NCI-H146 treated with DMSO at 0.1 percent for 48 hours (cell line): ENCODE data around the gene CERK.

Experiments used
- DNase-seq: peaks from one replicate; lab custom pipeline; 2025; ENCODE audit not compliant: unreplicated experiment; lab: John Stamatoyannopoulos, UW

The CERK gene

DNA sequence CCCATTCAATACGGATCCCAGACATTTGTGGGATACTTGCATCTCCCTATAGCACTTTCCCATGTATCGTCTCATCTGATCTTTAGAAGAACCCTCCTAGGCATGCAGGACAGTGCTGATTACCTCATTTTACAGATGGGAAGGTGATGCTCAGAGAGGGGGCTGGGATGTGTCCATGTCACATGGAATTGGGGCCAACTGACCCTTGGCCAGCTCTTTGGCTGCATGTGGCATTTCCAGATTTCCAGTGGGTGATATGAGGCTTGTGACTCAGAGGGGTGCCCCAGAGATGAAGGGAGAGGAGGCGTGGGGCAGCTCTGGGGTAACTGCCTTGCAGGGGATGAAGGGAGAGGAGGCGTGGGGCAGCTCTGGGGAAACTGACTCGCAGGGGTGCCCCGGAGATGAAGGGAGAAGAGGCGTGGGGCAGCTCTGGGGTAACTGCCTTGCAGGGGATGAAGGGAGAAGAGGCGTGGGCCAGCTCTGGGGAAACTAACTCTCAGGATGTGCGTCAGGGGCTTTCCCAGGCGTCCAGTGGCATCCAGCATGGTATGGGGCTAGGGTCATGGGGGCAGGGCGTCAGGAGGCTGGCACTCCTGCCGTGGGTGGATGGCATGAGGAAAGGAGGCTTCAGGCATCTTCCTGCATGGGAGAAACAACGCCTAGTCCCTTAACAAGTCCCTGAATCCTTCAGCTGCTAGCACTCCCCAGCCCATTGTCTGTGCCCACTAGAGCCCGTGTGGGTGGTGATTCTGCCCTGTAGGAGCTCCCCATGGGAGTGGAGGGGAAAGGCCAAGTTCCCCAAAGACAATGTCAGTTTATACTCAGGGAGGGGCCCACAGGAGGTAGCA lies 11.9 kb upstream of the CERK start:
- no peak for DNase-seq

DNA sequence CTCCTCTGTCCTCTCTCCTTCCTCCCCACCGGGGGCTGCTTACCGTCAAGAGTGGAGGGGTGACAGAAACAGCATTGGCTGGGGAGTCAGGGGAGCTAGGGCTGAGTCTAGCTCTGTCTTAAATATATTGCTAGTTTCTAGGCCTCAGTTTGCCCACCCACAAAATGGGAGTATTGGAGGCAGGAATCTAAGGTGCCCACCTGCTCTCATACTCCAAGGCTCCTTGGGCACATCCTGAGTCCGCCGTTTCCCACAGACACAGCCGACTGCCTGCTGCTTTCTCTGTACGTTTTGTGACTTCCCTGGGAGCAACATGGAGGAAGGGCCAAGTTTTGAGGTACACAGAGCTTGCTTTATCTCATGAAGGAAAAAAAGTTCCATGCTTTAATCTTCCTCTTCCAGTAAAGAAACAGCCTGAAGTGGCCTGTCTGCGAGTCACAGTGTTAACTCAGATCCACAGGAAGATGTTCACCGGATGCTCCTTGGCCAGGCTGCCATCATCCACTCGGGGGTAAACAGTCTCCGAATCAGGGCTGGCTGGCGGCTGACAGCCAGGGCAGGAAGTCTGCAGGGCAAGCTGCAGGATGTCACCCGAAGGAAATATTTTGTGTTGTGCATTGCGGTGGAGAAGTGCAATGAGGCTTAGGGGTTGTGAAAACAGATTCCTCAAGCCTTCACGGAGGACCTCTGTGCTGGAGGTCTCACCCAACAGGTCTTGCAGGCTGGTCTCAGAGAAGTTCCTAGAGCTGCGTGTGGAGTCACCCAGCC lies 11.0 kb upstream of the CERK start:
- no peak for DNase-seq

DNA sequence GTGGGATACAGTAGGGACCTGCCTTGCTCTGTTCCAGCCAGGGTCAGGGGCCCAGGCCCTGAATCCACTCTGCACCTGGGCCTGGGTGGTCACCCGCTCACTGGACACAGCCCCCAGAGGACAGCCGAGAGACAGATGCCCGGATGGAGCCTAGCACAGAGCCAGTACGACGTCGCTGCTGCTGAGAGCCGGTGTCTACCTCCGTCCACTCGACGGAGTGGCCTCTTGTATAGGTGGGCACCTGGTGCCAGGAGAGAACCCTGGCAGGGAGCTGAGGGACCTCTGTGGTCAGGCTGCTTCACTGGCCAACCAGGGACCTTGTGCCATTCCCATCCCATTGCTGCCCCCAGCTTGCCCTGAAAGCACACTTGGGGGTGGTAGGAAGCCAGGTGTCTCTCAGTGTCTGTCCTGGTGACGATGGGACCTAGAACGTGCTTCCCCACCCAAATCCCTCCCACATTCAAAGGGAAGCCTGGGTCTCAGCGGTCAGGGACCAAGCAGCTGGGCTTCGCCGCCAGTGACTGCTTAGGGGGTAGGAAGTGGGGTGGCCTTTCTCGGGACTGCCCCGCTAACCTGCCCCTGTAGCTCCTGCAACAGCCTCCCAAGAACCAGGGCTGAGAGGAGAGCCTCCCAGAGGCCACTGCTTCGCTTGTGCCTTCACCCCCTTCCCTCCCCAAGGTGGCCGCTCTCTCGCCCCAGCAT lies 10.3 kb upstream of the CERK start:
- no peak for DNase-seq

DNA sequence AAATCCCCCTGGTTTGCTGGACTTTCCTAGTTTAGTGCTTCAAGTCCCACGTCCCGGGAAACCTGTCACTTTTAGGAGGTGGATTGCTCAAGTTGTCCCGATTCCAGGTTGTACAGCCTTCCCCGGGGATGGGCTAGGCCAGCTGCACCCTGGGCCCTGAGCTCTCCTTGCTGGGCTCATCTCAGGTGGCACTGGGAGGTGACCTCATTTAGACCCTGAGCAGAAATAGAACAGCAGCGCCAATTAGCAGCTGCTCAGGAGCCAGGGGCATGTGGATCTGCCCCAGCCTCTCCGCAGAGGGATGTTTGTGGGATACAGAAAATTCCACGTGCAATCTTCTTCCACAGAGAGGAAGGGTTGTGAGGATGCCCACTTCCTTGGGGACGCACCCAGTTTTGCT lies 9.6 kb upstream of the CERK start:
- DNase-seq, result no peak

DNA sequence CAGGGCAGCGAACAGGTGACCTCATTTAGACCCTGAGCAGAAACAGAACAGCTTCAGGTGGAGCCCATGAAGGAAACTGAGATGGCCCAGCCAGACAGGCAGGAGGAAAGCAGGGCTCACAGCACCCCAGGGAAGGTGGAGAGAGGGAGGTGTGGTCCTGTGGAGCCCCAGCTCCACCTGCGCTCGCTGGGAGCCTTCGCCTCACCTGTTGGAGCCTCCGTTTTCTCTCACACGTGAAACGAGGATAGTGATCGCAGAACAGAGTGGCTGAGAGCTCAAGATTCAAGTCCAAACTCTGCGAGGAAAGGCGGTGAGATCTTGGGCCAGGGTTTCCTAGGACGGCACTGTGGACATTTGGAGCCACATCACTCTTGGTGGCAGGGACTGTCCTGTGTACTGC lies 8.6 kb upstream of the CERK start:
- no peak for DNase-seq

DNA sequence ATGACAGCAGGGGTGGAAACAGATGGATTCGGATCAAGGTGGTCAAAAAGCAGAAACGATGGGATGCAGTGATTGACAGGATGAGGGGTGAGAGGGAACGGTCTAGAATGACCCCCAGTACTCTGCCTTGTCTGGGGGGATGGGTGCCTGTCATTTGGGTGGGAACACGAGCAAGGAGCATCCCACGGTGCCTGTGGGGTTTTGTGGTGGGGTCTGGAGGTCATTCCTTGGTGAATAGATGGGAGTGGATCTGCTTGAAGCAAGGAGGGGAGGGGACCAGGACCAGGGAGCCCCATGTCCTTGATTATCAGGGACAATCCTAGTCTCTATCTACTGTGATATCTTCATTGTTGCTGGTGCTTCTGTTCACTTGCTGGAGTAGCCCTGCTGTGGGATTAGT lies 8.1 kb upstream of the CERK start:
- DNase-seq, result no peak

DNA sequence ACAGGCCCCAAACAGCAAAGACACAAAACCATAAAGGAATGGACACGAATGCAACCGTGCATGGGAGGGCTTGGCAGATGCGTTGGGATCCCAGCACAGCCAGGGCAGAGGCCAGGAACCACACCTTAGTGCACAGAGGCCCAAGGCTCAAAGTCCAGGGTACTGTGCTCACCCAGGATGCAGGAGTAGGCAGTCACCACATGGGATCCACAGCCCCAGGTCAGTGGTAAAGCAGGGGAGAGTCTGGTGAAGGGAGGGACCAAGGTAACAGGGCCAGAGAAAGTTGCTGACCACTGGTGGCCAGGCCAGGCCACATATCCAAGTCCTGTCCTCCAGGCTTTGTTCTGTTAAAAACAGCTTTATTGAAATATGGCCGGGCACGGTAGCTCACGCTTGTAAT lies 6.5 kb upstream of the CERK start:
- DNase-seq, result no peak

DNA sequence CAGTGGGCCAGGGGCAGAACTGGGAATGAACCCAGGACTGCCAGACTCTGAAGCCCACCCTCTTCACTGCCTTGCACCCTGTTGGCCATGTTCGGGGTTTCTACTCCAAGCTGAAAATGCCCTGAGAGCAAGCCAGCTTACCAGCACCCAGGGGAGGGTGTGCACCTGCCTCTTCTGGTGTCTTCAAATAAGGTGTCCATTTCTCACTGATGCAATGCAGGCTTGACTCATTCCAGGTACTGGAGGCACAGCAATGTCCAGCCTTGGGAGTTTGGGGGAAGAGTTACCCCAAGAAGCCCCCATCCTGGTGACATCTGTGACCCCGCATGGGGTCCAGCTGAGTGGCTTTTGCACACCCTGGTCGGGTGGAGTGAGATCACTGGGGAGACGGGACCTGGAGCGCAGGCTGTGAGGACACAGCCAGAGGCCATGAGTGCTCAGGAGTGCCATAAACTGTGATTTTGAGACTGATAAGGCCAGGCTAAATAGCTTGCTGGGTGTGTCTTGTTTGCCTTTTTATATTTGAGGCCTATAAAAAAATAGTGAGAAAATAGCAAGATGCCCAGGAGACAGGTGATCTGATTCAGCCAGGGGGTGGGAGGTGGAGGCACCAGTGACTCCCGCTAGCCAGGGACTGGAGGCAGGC lies 4.6 kb upstream of the CERK start:
- DNase-seq, result peak; percentile 31

DNA sequence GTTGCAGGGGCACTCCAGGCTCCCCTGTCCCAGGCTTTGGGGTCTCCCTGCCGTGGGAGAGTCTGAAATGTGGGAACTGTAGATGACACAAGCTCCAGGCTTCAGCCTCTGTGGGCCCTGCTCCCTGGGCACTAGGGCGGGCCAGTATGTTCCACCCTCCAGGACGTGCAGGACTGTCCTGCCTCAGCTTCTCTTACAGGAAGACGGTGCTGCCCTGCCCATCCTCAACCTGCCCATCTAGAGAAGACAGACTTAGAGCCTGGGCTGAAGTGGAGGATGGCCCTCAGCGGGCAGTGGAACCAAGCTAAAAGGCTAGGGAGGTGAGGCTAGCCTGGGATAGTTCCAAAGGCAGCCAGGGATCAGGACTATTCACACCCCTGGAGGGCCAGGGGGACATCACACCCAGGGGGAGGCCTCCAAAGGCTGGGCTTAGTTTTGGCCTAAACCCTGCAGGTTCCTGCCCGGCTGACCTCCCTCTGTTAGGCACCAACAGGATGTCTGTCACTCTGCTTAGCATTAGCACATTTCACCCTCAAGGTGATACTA lies 4.0 kb upstream of the CERK start:
- DNase-seq, result no peak

DNA sequence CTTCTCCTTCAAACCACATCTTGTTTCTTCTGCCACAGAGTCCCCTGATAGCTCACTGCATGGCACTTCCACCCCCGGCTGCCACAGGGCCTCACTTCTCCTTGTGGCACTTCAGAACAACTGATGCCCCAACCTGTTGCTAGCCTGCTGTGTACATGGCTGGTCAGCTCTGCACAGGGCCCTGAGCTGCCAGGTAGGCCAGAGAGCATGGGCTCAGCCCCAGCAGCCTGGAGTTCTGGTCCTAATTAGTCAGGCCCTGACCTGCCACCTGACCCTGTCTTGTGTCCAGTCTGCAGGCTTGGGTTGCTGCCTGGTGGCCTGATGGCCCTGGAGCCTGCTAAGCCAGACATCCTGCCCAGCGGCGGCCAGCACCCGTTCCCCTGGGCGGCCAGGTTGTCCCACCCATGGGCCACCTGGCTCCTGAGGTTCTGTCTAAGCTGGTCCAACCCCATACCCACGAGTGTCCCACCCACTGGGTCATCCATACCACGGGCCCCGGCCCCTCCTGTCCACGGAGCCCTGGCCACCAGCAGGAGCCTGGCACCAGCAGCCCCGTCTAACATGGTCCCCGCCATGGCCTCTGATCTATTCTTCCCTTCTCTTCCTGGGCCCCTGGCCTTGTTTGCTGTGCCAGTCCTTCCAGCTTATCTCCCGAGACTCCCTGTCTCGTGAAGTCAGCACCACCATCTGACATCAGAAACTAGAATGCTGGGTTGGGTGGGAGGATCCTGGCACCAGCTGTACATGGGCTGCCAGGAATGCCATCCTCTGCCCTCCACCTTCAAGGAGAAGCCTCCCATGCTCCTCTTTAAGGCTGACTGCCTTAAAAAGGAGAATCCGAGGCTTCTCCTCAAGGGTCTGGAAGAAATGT lies 3.1 kb upstream of the CERK start:
- DNase-seq, result no peak

DNA sequence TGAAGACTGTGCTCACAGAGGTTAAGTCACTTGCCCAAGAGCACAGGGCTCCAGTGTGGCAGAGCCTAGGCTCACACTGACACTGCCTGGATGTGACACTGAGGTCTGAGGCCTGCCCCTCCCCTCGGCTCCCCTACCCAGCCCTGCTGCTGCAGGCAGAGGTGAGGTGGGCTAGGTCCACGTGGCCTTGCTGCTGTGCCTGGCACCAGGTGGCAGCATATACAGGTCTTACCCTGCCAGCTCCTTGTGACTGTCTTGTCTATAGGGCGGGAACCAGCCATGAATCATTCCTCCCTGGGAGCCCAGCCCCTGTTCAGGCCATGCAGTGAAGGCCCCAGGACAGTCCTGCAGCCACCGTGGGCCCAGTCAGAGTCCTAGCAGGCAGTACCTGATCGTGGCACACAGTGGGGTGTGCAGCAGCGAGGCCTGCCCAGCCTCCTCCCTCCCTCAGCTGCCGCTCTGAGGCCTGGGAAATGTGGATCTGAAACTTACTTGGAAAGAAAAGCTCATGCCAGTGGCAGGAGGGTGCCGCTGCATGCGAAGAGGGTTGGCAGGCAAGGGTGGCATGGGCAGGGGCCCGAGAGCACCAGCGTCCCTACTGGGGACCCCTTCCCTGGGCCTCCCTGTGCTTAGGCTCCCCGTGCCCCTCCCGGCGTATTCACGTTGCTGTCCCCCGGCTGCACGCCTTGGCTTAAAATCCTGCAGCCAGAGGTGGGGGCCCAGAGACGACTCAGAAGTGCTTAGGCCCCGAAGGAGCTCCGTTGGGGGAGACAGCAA lies 1.2 kb upstream of the CERK start:
- no peak for DNase-seq

DNA sequence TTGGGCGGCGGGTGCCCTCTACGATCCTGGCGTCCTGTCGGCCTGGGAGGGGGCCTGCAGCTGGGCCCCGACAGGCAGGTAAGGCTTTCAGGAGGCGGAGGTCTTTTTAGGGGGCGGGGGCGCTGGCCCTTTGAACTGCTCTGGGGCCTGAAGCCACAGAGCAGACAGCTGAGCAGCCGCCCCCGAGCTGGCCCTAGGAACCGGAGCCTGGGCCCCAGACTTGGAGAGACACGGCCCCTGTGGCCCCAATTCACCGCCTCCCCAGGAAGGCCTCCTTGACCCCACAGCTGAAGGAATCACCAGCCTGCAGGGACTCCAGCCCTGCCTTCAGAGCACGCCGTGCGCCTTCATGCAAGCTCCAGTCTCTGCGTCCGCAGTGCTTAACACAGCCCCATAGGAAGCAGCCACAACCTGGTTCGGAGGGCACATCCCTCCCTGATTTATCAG lies 618 bp upstream of the CERK start:
- DNase-seq, result no peak

DNA sequence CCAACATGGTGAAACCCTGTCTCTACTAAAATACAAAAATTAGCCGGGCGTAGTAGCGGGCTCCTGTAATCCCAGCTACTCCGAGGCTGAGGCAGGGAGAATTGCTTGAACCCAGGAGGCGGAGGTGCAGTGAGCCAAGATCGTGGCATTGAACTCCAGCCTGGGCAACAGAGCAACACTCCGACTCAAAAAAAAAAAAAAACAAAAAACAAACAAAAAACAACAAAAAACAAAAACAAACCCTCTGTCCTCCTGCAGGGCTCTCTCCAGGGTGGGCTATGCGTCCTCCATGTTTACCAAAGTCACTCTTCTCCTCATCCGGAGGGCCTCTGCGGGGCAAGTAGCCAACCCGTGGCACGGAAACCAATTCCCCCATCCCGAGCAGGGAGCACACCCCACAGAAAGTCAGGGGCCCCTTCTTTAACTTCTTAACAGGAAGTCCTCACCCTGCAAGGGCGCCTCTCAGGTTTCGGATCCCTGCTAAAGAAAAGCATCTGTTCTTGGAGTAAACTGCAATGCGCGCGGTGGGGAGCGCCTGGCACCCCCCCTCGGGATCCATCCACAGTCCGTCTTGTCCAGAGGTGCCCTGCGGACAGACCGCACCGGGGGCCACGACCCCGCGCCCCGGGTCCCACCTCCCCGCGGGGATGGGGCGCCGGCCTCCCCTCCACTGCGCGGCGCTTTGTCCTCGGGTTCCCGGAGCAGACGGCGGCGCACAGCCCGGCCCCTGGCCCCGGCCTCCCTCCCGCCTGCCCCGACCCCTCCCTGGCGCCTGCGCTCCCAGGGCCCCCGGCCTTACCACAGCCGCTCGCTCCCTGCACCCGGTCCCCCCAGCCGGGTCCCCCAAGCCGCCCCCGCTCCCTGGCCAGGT lies 712 bp downstream of the CERK start:
- DNase-seq, result no peak

DNA sequence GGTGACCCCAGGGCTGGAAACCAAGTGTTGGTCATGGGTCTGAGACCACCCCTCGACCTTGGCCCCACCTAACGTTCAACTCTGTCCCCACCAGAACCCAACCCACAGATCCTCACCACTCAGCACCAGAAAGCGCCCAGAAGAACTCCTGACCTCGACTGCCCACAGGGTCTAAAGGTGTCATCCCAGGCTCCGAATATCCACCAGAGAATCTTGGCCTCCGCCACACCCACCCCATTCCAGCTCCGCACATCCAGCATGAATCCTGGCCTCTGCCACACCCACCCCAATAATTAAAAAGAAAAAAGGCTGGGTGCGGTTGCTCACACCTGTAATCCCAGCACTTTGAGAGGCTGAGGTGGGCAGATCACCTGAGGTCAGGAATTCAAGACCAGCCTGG lies 1.3 kb downstream of the CERK start:
- DNase-seq, result no peak

DNA sequence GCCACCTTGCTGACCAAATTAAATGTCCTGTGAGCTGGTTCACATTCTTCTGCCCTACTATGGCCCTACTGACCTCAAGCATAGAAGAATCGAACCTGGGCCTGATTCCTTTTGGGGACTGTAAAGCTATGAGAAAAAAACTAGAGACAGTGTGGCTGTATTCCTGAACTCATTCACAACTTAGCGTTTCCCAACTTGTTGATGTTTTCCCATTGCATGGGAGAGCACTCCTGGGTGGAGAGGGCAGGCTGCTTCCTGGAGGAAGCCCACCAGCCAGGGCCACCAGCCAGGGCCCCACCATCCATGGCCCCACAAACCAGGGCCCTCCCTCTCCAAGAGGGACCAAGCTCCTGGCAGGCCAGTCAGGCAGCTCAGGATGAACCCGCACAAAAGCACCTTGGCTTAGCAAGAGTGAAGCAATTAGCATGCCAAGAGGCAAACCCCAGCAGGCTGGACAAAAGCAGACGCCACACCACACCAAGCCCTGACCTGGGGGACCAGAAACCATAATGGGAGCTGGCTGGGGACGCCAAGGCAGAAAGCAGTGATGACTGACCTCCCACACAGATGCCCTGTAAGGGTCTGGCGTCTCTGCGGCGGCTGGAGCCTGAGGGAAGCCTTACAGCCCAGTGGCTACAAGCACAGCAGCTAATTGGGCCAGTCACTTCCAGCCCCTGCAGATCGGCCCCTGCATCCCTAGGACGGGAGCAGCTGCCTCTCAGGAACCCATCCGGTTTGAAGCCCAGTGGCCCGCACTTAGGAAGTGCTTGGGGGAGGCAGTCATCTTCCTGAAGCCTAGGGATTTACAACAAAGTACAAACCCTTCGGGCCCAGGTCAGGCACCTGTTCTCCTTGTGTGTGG lies 2.1 kb downstream of the CERK start:
- no peak for DNase-seq

DNA sequence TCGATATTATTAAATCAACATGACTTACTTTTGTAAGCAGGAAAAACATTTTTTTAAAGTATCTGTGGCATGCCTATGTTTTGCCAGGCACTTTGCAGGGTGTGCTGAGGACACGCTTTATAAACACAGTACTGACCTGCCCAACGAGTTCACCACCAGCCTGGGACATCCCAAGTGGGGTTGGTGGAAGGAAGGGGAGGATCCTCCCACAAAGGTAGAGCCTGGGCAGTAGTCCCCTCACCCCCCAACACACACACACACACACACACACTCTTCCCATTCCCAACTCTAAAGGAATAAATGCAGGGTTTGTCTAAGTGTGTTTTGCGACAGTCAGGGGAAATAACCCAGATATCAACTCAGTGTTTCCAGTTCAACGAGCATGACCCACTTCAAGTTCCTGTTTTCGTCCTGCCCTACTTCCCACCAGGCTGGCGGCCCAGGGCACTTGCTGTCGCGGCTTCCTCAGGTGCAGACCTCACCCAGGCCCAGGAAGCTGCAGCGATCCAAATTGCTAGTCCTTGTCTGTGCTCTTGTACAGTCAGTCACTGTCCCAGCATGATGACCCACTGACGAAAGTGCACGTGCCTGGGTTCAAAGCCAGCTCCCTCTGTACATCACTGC lies 3.1 kb downstream of the CERK start:
- DNase-seq, result no peak

DNA sequence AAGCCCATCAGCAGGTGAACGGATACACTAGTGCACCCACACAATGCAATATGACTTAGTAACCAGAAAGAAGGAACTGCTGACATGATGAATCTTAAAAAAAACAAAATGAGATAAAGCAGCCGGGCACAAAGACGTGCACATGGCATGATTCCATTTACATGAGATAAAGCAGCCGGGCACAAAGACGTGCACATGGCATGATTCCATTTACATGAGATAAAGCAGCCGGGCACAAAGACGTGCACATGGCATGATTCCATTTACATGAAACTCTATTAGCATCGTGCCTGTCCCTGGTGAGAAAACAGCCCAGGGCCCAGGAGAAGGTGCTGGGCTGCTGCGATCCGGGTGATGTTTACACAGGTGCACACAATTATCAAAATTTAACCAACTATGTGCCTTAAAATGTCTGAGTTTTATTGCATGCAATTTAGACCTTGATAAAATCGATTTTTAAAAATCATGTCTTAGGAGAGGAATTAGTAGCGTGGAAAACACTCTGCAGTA lies 3.8 kb downstream of the CERK start:
- peak; percentile 73 for DNase-seq
